Measurements from ENCODE around the gene ACSBG1.
"Not testable (repeated sequence)": the region's sequence is repeated elsewhere in the genome, so short reads cannot be mapped to it uniquely, and the experiment has no call there.

Gene ACSBG1

DNA sequence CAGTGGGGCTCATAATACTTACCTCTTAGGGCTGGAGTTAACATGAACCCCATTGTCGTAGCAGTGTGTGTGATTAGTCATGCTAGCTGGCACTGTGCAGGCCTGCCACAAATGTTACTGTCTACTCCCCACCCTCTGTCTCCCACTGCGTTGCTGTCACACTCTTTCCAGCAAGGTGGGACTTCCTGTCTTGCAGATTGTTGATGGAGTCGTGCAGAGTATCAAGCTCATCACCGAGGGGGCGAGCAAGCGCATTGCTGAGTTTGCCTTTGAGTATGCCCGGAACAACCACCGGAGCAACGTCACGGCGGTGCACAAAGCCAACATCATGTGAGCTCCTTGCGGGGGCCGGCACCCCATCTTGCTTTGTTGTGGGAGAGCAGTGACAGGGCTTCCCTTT lies 72.3 kb downstream of the ACSBG1 start:
- DNase-seq: no peak

GRCh38 chr15:78159395-78159794 lies 75.0 kb downstream of the ACSBG1 start:
- DNase-seq: no peak

- DNase-seq: no peak
These were observed 77.2 kb downstream of the ACSBG1 start for GRCh38 chr15:78157203-78157602.

GRCh38 chr15:78156653-78157052 lies 77.7 kb downstream of the ACSBG1 start:
- DNase-seq: no peak

DNA sequence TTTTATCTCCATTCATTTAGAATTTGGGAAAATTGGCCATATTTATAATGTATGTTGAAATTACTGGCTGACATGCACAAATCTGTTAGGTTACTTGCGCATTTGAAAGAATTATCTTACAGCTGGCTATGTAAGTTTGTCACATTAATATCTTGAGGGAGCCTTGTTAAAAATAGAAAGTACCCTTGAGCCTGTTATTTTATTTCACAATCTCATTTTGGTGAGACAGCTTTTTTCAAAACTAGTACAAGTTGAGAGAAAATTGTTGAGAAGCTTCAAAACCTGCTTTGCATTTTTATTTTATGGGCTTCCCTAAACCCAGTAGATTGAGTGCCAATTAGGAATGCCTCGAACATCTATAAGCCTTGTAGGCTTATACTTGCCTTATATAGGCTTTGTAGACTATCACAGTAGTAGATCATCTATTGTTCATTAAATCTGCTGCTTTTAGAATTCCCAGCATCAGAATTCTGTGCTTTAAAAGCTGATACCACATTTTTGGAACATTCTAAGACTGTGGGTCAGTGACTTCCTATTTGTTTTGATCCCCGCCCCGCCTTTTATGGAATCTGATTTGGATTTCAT lies 78.9 kb downstream of the ACSBG1 start:
- no peak for DNase-seq

DNA sequence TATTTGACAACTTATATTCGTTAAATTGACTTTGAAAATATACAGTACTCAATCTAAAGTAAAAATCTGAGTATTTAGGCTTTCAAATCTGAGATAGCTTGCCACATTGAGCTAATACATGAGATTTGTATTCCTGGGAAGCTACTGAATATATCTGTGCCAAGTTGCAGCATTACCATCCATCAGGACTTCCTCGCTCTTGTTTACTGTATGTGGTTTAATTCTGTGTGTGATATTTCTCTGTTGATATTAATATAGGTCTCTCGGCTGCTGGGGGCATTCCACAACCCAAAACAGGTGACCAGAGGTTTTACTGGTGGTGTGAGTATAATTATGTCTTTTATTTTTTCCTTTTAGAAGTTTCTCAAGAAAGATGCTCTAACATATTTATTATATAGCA lies 79.4 kb downstream of the ACSBG1 start:
- no peak for DNase-seq

GRCh38 chr15:78151075-78151474 lies 83.3 kb downstream of the ACSBG1 start:
- DNase-seq: not testable (repeated sequence)

GRCh38 chr15:78149805-78150751 lies 84.3 kb downstream of the ACSBG1 start:
- DNase-seq: peak; percentile 44

DNA sequence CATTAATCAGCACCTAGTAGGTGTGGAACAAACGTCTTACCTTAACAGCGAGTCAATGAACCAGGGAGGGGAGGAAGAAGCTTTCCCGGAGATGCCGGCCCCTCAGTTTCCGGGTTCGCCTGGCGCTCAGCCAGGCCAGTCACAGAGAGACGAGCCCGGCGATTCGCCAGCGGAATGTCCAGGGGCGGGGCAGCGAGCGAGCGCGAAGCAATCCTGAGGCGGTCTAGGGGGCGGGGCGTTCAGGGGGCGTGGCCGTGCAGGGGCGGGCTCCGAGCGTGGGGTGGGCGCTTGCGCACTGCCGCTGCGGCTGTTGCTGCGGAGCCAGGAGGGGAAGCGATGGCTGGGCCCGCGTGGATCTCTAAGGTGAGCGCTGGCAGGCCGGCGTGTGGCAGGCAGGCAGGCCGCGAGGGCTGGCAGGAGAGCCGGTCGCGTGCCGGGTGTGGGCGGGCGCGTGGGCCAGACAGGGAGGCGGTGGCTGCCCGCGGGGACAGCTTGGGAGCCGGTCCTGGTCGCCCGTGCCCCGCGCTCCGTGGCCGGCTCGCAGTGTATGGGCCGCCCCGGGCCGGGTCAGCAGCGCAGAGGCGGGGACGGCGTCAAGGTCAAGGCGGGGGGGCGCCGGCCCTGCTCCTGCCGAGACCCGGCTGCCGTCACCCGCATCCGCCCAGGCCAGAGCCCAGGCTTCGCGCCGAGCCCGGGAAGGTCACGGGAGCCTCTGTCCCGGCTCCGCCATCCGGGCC lies 85.1 kb downstream of the ACSBG1 start, which contains the start of gene IDH3A:
Gene IDH3A (plus strand): TSS at position 295 of the 737 bp plus-strand sequence. CDS start 42 bp downstream, at position 337.
- DNase-seq: peak; percentile 95

DNA sequence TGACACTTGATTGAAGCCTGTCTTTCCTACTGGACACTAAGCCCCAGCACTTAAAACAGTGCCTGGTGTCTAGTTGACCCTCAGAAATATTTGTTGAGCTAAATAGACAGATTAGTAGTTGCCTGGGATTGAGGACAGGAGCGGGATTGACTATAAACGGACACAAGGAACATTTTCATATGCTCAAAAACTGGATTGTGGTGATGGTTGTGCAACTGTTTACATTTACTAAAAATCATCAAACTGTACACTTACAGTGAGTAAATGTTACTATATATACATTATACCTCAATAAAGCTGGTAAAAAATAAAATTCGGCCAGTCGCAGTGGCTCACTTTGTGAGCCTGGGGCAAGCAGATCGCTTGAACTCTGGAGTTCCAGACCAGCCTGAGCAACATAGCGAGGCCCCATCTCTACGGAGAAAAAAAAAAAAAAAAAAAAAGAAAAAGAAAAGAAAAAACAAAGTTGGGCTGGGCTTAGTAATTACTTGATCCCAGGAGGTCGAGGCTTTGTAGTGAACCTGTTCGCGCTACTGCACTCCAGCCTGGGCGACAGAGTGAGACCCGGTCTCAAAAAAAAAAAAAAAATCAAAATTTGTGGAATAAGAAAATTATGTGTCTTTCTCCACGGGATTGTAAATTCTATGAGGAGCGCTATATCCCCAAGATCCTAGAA lies 85.8 kb downstream of the ACSBG1 start:
- DNase-seq: no peak

GRCh38 chr15:78147566-78147965 lies 86.8 kb downstream of the ACSBG1 start:
- DNase-seq: no peak

GRCh38 chr15:78146425-78147154 lies 87.8 kb downstream of the ACSBG1 start:
- no peak for DNase-seq

DNA sequence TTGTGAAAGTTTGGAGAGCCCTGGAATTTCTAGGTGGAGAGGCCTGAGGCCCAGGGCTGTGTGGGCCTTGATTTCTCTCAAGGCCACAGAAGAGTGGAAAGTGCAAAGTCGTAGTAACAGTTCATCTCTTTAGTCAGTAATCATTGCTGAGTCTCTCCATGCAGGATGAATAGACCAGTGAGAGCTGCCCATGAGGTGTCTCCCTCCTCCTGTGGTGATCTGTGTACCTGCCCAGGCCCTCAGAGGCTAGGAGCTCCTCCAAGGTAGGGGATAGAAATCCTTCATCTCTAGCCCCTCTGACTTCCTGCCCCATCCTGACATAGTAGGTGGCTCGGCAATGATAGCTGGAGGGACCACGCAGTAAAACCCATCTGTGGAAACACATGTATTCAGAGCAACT lies 92.0 kb downstream of the ACSBG1 start:
- no peak for DNase-seq

GRCh38 chr15:78140292-78140691 lies 94.1 kb downstream of the ACSBG1 start:
- no peak for DNase-seq

DNA sequence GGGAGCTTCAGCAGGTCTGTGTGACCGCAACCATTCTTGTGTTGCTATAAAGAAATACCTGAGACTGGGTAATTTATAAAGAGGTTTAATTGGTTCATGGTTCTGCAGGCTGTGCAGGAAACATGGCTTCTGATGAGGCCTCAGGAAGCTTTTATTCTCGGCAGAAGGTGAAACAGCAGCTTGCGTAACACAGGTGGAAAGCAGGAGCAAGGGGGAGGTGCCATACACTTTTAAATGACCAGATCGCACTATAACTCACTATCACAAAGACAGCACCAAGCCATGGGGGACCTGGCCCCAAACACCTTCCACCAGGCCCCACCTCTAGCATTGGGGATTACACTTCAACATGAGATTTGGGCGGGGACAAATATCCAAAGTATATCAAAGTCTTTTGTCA lies 94.8 kb downstream of the ACSBG1 start:
- DNase-seq: no peak

GRCh38 chr15:78133801-78134200 lies 100.6 kb downstream of the ACSBG1 start:
- no peak for DNase-seq

DNA sequence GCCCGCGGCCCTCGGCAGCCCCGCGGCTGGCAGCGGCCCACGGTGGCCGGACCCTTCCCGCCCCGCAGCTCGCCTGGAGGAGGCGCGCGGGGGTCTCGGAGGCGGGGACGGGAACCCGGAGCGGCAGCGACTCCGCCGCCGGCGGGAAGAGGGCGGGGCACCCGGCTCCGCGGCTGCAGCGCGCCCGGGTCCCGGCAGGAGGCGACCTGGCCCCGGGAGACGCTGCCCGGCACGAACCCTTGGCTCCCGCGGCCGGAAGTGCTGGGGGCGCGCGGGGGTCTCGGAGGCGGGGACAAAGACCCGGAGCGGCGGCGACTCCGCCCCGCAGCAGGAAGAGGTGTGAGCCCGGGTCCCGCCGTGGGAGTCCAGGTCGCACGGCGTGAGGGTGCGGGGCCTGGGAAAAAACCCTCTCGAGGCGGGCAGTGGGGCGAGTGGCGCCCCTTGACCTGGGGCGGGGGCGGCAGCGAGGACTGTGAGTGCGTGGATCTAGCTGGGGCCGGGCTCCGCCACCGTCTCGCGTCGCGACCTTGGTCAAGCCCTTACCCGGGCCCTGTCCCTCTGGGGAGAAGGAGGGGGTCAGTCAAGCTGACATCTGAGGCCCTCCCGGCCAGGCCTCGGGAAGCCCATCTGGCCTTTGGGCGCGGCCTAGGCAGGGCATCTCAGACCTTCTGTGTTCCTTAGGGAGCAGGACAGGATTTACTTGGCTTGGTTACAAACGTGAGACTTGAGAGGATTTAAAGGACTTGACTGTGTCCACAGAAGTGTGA lies 102.9 kb downstream of the ACSBG1 start, which contains the start of gene CIB2:
Gene CIB2 (minus strand): TSS at position 151 of the 767 bp plus-strand sequence. CDS start 230 bp downstream, outside the sequence.
- DNase-seq: peak; percentile 68

GRCh38 chr15:78130466-78131294 lies 103.7 kb downstream of the ACSBG1 start:
- peak; percentile 39 for DNase-seq

DNA sequence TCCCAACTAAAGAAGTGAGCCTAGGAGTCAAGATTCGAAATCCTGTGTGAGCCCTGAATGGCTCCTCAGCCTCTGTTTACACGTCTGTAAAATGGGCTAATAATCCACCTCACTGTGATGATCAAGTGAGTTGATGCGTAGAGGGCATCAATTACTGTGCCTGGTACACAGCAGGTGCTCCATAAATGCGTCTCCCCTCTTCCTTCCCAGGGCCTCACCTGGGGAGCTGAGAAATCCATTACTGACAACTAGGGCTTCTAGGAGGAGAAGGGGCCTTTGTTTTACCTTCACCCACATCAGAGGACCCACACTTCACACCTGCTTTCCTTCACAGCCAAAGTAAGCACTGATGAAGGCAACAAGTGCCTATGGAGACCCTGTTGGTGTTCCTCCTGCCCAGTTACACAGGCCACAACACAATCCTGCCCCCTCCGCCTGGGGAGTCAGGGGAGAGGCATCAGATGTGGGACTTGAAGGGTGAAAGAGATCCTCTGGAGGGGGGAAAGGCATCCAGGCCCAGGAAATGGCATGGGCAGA lies 104.5 kb downstream of the ACSBG1 start:
- DNase-seq: no peak

Measured in NCI-H345 (cell line).